Measurements from ENCODE around the gene GNGT2.

GNGT2 gene

GRCh38 chr17:49224198-49224996 is 14.0 kb upstream of the GNGT2 start:
- H3K4me1 Mint-ChIP-seq: peaks cover 26% of the 10 kb centered on the region
- DNase-seq (ENCODE audit: low spot score in 2 of 2): no peak
- peak; percentile 30 for ATAC-seq (ENCODE audit: low read depth)
- no peak overlapping the region for H3K27ac Mint-ChIP-seq
- no peaks in the 10 kb centered on the region for H3K27me3 Mint-ChIP-seq
- no peaks in the 10 kb centered on the region for H3K9me3 Mint-ChIP-seq
- peak overlapping the region; percentile 81 for H3K4me3 Mint-ChIP-seq
- H3K36me3 Mint-ChIP-seq: peaks cover 5% of the 10 kb centered on the region

GRCh38 chr17:49223517-49224197 is 13.3 kb upstream of the GNGT2 start:
- Mint-ChIP-seq H3K9me3 (no peaks in the 10 kb centered on the region), H3K4me3 (peak overlapping the region; percentile 81), H3K27me3 (no peaks in the 10 kb centered on the region), H3K4me1 (peaks cover 33% of the 10 kb centered on the region), H3K36me3 (peaks cover 5% of the 10 kb centered on the region), H3K27ac (no peak overlapping the region)
- peak; percentile 60 to 77 for DNase-seq (ENCODE audit: low spot score in 2 of 2)
- ATAC-seq (ENCODE audit: low read depth): no peak

- ATAC-seq (ENCODE audit: low read depth) (no peak), DNase-seq (ENCODE audit: low spot score in 2 of 2) (no peak)
- Mint-ChIP-seq H3K27ac (no peak overlapping the region), H3K4me1 (peaks cover 34% of the 10 kb centered on the region), H3K27me3 (no peaks in the 10 kb centered on the region), H3K9me3 (no peaks in the 10 kb centered on the region), H3K4me3 (peak overlapping the region; percentile 81), H3K36me3 (peaks cover 5% of the 10 kb centered on the region)
These were observed 12.8 kb upstream of the GNGT2 start for GRCh38 chr17:49223168-49223516.

- Mint-ChIP-seq H3K4me3 (peak overlapping the region; percentile 29), H3K4me1 (peaks cover 48% of the 10 kb centered on the region)
- no peak for ATAC-seq (ENCODE audit: low read depth)
These were observed 9.6 kb upstream of the GNGT2 start for GRCh38 chr17:49219987-49220386.

GRCh38 chr17:49218941-49219913 is 8.9 kb upstream of the GNGT2 start:
- Mint-ChIP-seq H3K36me3 (peaks cover 17% of the 10 kb centered on the region), H3K4me1 (peaks cover 50% of the 10 kb centered on the region), H3K27me3 (no peaks in the 10 kb centered on the region), H3K4me3 (peak overlapping the region; percentile 68), H3K27ac (peak overlapping the region; percentile 93), H3K9me3 (no peaks in the 10 kb centered on the region)
- DNase-seq (ENCODE audit: low spot score in 2 of 2) (peak; percentile 68 to 74), ATAC-seq (ENCODE audit: low read depth) (peak; percentile 83)

More at GRCh38 chr17:49219987-49220386, 9.6 kb upstream of the GNGT2 start:
- Mint-ChIP-seq H3K27ac (peak overlapping the region; percentile 93), H3K9me3 (no peaks in the 10 kb centered on the region), H3K36me3 (peaks cover 16% of the 10 kb centered on the region), H3K27me3 (no peaks in the 10 kb centered on the region)
- no peak for DNase-seq (ENCODE audit: low spot score in 2 of 2)

GRCh38 chr17:49217651-49218413 is 7.5 kb upstream of the GNGT2 start:
- DNase-seq (ENCODE audit: low spot score in 2 of 2): peak; percentile 52 to 56
- peaks cover 14% of the 10 kb centered on the region for H3K36me3 Mint-ChIP-seq
- peak overlapping the region; percentile 93 for H3K27ac Mint-ChIP-seq
- H3K4me3 Mint-ChIP-seq: peak overlapping the region; percentile 68
- H3K4me1 Mint-ChIP-seq: peaks cover 55% of the 10 kb centered on the region
- H3K9me3 Mint-ChIP-seq: no peaks in the 10 kb centered on the region
- no peaks in the 10 kb centered on the region for H3K27me3 Mint-ChIP-seq
- peak; percentile 59 for ATAC-seq (ENCODE audit: low read depth)

GRCh38 chr17:49216953-49217650 is 6.7 kb upstream of the GNGT2 start:
- no peak for ATAC-seq (ENCODE audit: low read depth)
- H3K9me3 Mint-ChIP-seq: no peaks in the 10 kb centered on the region
- peak overlapping the region; percentile 68 for H3K27ac Mint-ChIP-seq
- DNase-seq (ENCODE audit: low spot score in 2 of 2): no peak
- H3K27me3 Mint-ChIP-seq: no peaks in the 10 kb centered on the region
- peaks cover 14% of the 10 kb centered on the region for H3K36me3 Mint-ChIP-seq
- peaks cover 62% of the 10 kb centered on the region for H3K4me1 Mint-ChIP-seq
- H3K4me3 Mint-ChIP-seq: peak overlapping the region; percentile 52

- ATAC-seq (ENCODE audit: low read depth): no peak
- Mint-ChIP-seq H3K27ac (peak overlapping the region; percentile 72), H3K27me3 (no peaks in the 10 kb centered on the region), H3K4me3 (peak overlapping the region; percentile 52), H3K4me1 (peaks cover 65% of the 10 kb centered on the region), H3K36me3 (peaks cover 14% of the 10 kb centered on the region), H3K9me3 (no peaks in the 10 kb centered on the region)
- no peak for DNase-seq (ENCODE audit: low spot score in 2 of 2)
These were observed 6.1 kb upstream of the GNGT2 start for GRCh38 chr17:49216482-49216881.

- Mint-ChIP-seq H3K9me3 (no peaks in the 10 kb centered on the region), H3K4me1 (peaks cover 76% of the 10 kb centered on the region), H3K36me3 (peaks cover 11% of the 10 kb centered on the region), H3K27me3 (no peaks in the 10 kb centered on the region), H3K4me3 (peak overlapping the region; percentile 25), H3K27ac (peak overlapping the region; percentile 75)
- no peak for DNase-seq (ENCODE audit: low spot score in 2 of 2)
- no peak for ATAC-seq (ENCODE audit: low read depth)
These were observed 4.4 kb upstream of the GNGT2 start for GRCh38 chr17:49214676-49215360.

GRCh38 chr17:49213847-49214246 is 3.5 kb upstream of the GNGT2 start:
- DNase-seq (ENCODE audit: low spot score in 2 of 2) (no peak), ATAC-seq (ENCODE audit: low read depth) (peak; percentile 14)
- Mint-ChIP-seq H3K27ac (peak overlapping the region; percentile 75), H3K36me3 (peaks cover 11% of the 10 kb centered on the region), H3K4me3 (peak overlapping the region; percentile 85), H3K27me3 (no peaks in the 10 kb centered on the region), H3K4me1 (peaks cover 78% of the 10 kb centered on the region), H3K9me3 (no peaks in the 10 kb centered on the region)

GRCh38 chr17:49213399-49213798 is 3.0 kb upstream of the GNGT2 start:
- Mint-ChIP-seq H3K36me3 (peaks cover 11% of the 10 kb centered on the region), H3K27me3 (no peaks in the 10 kb centered on the region), H3K4me3 (peak overlapping the region; percentile 85), H3K4me1 (peaks cover 78% of the 10 kb centered on the region), H3K27ac (peak overlapping the region; percentile 75), H3K9me3 (no peaks in the 10 kb centered on the region)
- peak; percentile 47 for ATAC-seq (ENCODE audit: low read depth)
- no peak for DNase-seq (ENCODE audit: low spot score in 2 of 2)

GRCh38 chr17:49209061-49209571 is 1.3 kb downstream of the GNGT2 start:
- no peak overlapping the region for H3K27ac Mint-ChIP-seq
- peak overlapping the region; percentile 4 for H3K4me3 Mint-ChIP-seq
- DNase-seq (ENCODE audit: low spot score in 2 of 2) (no peak), ATAC-seq (ENCODE audit: low read depth) (no peak)
- H3K27me3 Mint-ChIP-seq: no peaks in the 10 kb centered on the region
- peaks cover 3% of the 10 kb centered on the region for H3K36me3 Mint-ChIP-seq
- peaks cover 54% of the 10 kb centered on the region for H3K4me1 Mint-ChIP-seq
- H3K9me3 Mint-ChIP-seq: no peaks in the 10 kb centered on the region

Data from memory B cell (primary cell).